A673 (cell line): Measurements from ENCODE around the gene NUS1.
"Not testable (repeated sequence)": the region's sequence is repeated elsewhere in the genome, so short reads cannot be mapped to it uniquely, and the experiment has no call there.

ENCODE experiments used
- CTCF ChIP-seq: fragments of 300-800, 200-600 bp; sonication (generic); conservative IDR thresholded peaks from 2 replicates; pipeline ENCODE4 v1.5.1; 2017; ENCODE audit warnings: low read depth, mild to moderate bottlenecking, antibody characterized with exemption, low read length, moderate library complexity, mixed read lengths
- EZH2 ChIP-seq: fragments of 200-600 bp; sonication (generic); IDR thresholded peaks from 2 replicates; pipeline ENCODE4 v1.6.1; 2017; ENCODE audit warnings: borderline replicate concordance, low read depth, mild to moderate bottlenecking, mixed read lengths, antibody characterized with exemption, low read length; ENCODE audit not compliant: poor library complexity, severe bottlenecking

DNA sequence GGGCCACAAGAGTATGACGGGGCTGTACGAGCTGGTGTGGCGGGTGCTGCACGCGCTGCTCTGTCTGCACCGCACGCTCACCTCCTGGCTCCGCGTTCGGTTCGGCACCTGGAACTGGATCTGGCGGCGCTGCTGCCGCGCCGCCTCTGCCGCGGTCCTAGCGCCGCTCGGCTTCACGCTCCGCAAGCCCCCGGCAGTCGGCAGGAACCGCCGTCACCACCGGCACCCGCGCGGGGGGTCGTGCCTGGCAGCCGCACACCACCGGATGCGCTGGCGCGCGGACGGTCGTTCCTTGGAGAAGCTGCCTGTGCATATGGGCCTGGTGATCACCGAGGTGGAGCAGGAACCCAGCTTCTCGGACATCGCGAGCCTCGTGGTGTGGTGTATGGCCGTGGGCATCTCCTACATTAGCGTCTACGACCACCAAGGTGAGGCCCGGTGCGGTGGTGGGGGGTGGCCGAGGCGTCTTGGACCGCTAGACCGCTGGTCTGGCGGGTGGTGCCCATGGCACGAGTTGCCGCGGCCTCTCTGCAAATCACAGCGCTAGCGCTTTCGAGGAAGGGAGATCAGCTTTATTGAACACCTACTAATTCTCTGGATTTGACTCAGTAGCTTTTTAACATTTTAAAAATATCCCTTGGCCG, 511 bp downstream of the NUS1 start:
- TF ChIP-seq CTCF, EZH2: not testable (repeated sequence)
